CD4-positive, alpha-beta T cell (primary cell): ENCODE data around the gene EPHA5. TPM values are rescaled to one million over a fixed set of nuclear protein-coding genes. Genes with fewer than 3 reads are reported as not detected.

Experiments
- ATAC-seq: fragments of 200-7000 bp; cut with Tn5 transposase; one replicate; pipeline ENCODE4 v1.10.0; 2022; ENCODE audit warnings: mild to moderate bottlenecking; ENCODE audit not compliant: poor library complexity
- CTCF ChIA-PET: fragments of 350-600 bp; sonication (Branson Sonifier 250); formaldehyde crosslinking; loops from one replicate; lab custom pipeline; 2021; ENCODE audit warnings: antibody characterized with exemption, inconsistent platforms; lab: Charles Lee
- POLR2A ChIA-PET: fragments of 350-600 bp; sonication (Branson Sonifier 250); formaldehyde crosslinking; loops from one replicate; lab custom pipeline; 2021; ENCODE audit warnings: antibody characterized with exemption, inconsistent platforms; lab: Charles Lee
- DNase-seq, 14 experiments: peaks; one replicate each; pipeline ENCODE4 v3.0.0-alpha.2; 2013 to 2020; ENCODE audit warnings: mixed read lengths in 2 of 14
- H3K27ac ChIP-seq, 2 donors: one replicate each; pipeline versions ENCODE4 v1.5.1 to v1.7.0; 2013; ENCODE audit warnings: low read length in 2 of 2, low read depth in 1 of 2, mild to moderate bottlenecking in 1 of 2
- H3K27me3 ChIP-seq, 2 experiments: 1 replicate in 1 of 2; 2 replicates in 1 of 2; pipeline versions ENCODE4 v1.6.1 to v1.7.0; 2013; ENCODE audit warnings: low read length in 2 of 2, control low read depth in 1 of 2, mild to moderate bottlenecking in 1 of 2, moderate library complexity in 1 of 2; ENCODE audit not compliant: insufficient read depth in 2 of 2, control insufficient read depth in 1 of 2
- H3K36me3 ChIP-seq: one replicate; pipeline ENCODE4 v1.6.1; 2013; ENCODE audit warnings: low read length, control low read depth; ENCODE audit not compliant: insufficient read depth
- H3K4me1 ChIP-seq: one replicate; pipeline ENCODE4 v1.6.1; 2013; ENCODE audit warnings: low read length, control low read depth; ENCODE audit not compliant: insufficient read depth
- H3K4me3 ChIP-seq: one replicate; pipeline ENCODE4 v1.5.1; 2013; ENCODE audit warnings: mild to moderate bottlenecking, low read length, moderate library complexity
- H3K9me3 ChIP-seq, 2 experiments: 1 replicate in 1 of 2; 2 replicates in 1 of 2; pipeline versions ENCODE4 v1.6.1 to v1.7.0; 2013; ENCODE audit warnings: low read length in 2 of 2, mild to moderate bottlenecking in 2 of 2, control low read depth in 1 of 2, moderate library complexity in 1 of 2; ENCODE audit not compliant: control insufficient read depth in 1 of 2, insufficient read depth in 1 of 2
- H3K27ac Mint-ChIP-seq: one replicate; pipeline ENCODE4 v1.8.0; 2020; ENCODE audit warnings: mixed read lengths
- H3K27me3 Mint-ChIP-seq: one replicate; pipeline ENCODE4 v1.8.0; 2021; ENCODE audit warnings: mixed read lengths
- H3K36me3 Mint-ChIP-seq: one replicate; pipeline ENCODE4 v1.8.0; 2021; ENCODE audit warnings: low read depth, mixed read lengths
- H3K4me1 Mint-ChIP-seq: one replicate; pipeline ENCODE4 v1.8.0; 2021; ENCODE audit warnings: low read depth, mixed read lengths
- H3K4me3 Mint-ChIP-seq: one replicate; pipeline ENCODE4 v1.8.0; 2020; ENCODE audit warnings: mild to moderate bottlenecking, mixed read lengths
- H3K9me3 Mint-ChIP-seq: one replicate; pipeline ENCODE4 v1.8.0; 2020; ENCODE audit warnings: mixed read lengths
- CTCF ChIP-seq: fragments of 200-600 bp; IDR thresholded peaks from one replicate; pipeline ENCODE4 v1.8.0; 2022; ENCODE audit warnings: antibody characterized with exemption, mild to moderate bottlenecking
- intact Hi-C, 2 experiments: fragments of 100-400 bp; cut with DNase I in 1 of 2; cut with micrococcal nuclease in 1 of 2; formaldehyde crosslinking; loops; one replicate each; pipeline versions ENCODE4 v1.15.1 to v1.9.0; 2023 to 2025; cut with DNase I, micrococcal nuclease
- total RNA-seq, 174 experiments: library from RNA in 2 of 174; stranded (reverse) in 2 of 174; gene quantifications; one replicate each; pipeline ENCODE4 v1.2.3 and lab custom pipeline; 2021 to 2026

EPHA5 gene
- total RNA-seq, 2 experiments from 2014 or later: not detected

GRCh38 chr4:65302145-65302544 is 368.1 kb downstream of the EPHA5 start:
- no peak for TF ChIP-seq CTCF
- Mint-ChIP-seq H3K27me3 (no peaks in the 10 kb centered on the region), H3K9me3 (peaks cover 6% of the 10 kb centered on the region), H3K4me1 (no peaks in the 10 kb centered on the region), H3K4me3 (no peak overlapping the region), H3K36me3 (no peaks in the 10 kb centered on the region), H3K27ac (no peak overlapping the region)
- H3K36me3 ChIP-seq: no peaks in the 10 kb centered on the region
- ChIA-PET POLR2A (no interaction called here), CTCF (no interaction called here)
- intact Hi-C loops: no loop called here
- H3K27me3 ChIP-seq: no peaks in the 10 kb centered on the region
- peaks cover 0 to 7% of the 10 kb centered on the region in 2 experiments for H3K9me3 ChIP-seq
- H3K4me3 ChIP-seq: no peak overlapping the region
- no peak overlapping the region for H3K27ac ChIP-seq
- no peaks in the 10 kb centered on the region for H3K4me1 ChIP-seq
- ATAC-seq: no peak
- no peak for DNase-seq

GRCh38 chr4:65296246-65296645 is 374.0 kb downstream of the EPHA5 start:
- CTCF ChIA-PET: no interaction called here
- intact Hi-C loops: no loop called here
- Histone ChIP-seq H3K9me3 (peaks cover 0 to 7% of the 10 kb centered on the region in 2 experiments), H3K4me3 (no peak overlapping the region), H3K4me1 (no peaks in the 10 kb centered on the region), H3K36me3 (no peaks in the 10 kb centered on the region), H3K27me3 (no peaks in the 10 kb centered on the region), H3K27ac (no peak overlapping the region)
- no peak for TF ChIP-seq CTCF
- DNase-seq (no peak), ATAC-seq (no peak)
- POLR2A ChIA-PET: no interaction called here
- H3K4me1 Mint-ChIP-seq: no peaks in the 10 kb centered on the region
- H3K36me3 Mint-ChIP-seq: no peaks in the 10 kb centered on the region
- H3K9me3 Mint-ChIP-seq: peaks cover 5% of the 10 kb centered on the region
- H3K27me3 Mint-ChIP-seq: no peaks in the 10 kb centered on the region
- H3K4me3 Mint-ChIP-seq: no peak overlapping the region
- H3K27ac Mint-ChIP-seq: no peak overlapping the region

GRCh38 chr4:65287071-65287470 is 383.2 kb downstream of the EPHA5 start:
- peaks cover 12% of the 10 kb centered on the region for H3K9me3 Mint-ChIP-seq
- H3K4me3 ChIP-seq: no peak overlapping the region
- intact Hi-C loops: no loop called here
- DNase-seq (no peak), ATAC-seq (no peak)
- no peaks in the 10 kb centered on the region for H3K9me3 ChIP-seq
- H3K27ac Mint-ChIP-seq: no peak overlapping the region
- H3K36me3 Mint-ChIP-seq: no peaks in the 10 kb centered on the region
- no peak overlapping the region for H3K4me3 Mint-ChIP-seq
- H3K27me3 ChIP-seq: no peaks in the 10 kb centered on the region
- no peaks in the 10 kb centered on the region for H3K36me3 ChIP-seq
- no peak overlapping the region for H3K27ac ChIP-seq
- H3K4me1 ChIP-seq: no peaks in the 10 kb centered on the region
- ChIA-PET POLR2A (no interaction called here), CTCF (no interaction called here)
- no peaks in the 10 kb centered on the region for H3K27me3 Mint-ChIP-seq
- TF ChIP-seq CTCF: no peak
- no peaks in the 10 kb centered on the region for H3K4me1 Mint-ChIP-seq
